NT2/D1 (cell line): ENCODE measurements around the gene DEUP1.

Experiments
- YY1 ChIP-seq: IDR thresholded peaks from 2 replicates; pipeline ENCODE4 v1.6.1; 2011; ENCODE audit not compliant: insufficient read length, insufficient read depth
- ZNF274 ChIP-seq: IDR thresholded peaks from 2 replicates; pipeline ENCODE4 v1.6.1; 2011; ENCODE audit warnings: mild to moderate bottlenecking, low read depth, low read length

- TF ChIP-seq YY1 (no peak), ZNF274 (no peak)
These were observed 6.8 kb upstream of the DEUP1 start for GRCh38 chr11:93323747-93324146.
